ENCODE results near the gene SLC50A1. TPM values are rescaled to one million over a fixed set of nuclear protein-coding genes. Genes with fewer than 3 reads are reported as not detected.
"Not testable (repeated sequence)": the region's sequence is repeated elsewhere in the genome, so short reads cannot be mapped to it uniquely, and the experiment has no call there.

SLC50A1 gene
- total RNA-seq, 1 experiment from 2014 or later: 39.0 TPM

DNA sequence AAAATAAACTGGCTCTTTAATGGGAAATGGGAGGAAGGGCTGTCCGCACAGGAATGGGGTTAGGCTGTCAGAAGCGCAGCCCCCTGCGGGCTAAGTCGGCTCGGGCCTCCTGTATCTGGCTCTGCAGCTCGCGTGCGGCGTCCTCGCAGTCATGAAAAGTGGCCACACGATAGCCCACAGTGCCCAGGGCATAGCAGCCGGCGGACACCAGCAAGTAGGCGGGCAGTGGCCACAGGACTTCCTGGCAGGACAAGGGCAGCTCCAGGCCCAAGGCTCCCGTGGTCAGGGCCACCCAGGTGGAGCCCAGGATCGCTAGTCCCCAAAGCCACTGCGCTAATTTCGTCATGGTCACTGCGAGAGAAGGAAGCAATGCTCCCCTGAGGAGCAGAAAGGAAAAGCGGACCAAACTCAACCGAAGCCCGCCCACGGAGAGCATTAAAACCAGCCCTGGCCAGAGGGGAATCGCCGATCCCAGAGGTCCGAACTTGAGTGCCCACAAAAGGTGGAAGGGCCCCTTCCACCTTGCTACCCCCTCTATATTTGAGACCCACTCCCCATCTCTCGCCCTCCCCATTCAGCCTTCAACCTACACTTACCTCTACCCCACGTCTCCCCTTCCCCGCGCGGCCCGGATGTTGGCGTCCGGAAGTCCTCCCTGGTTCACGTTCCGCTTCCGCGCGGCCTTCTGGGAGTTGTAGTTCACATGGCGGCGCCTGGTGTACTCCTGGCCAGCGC is 4.4 kb downstream of the SLC50A1 start, which contains the start of gene DPM3:
TSS of gene DPM3 (minus strand) at position 637 of the 735 bp plus-strand sequence. CDS start at position 346, 291 bp downstream.
- peak within 1 kb of the TSS; percentile 97 for H3K4me3 Mint-ChIP-seq
- peaks cover 21% of the 10 kb centered on the region for H3K27me3 Mint-ChIP-seq (ENCODE audit: low read depth)
- no peaks in the 10 kb centered on the region for H3K9me3 Mint-ChIP-seq
- H3K27ac Mint-ChIP-seq: peak within 1 kb of the TSS; percentile 89
- CTCF ChIA-PET: interaction anchor here (0.5 to 2.2 kb wide), 7 partner anchors 14 to 54 kb away, joined by 3 to 25 read pairs (median 5); partner anchors contain the start of genes KRTCAP2 and TRIM46
- ATAC-seq: peak; percentile 61
- TF ChIP-seq ATF1 (CRISPR knock-in tag; IDR thresholded peaks at IDR 0.05): 0 out of 2 replicates have a peak, but pooled peaks have one; percentile 34
- TF ChIP-seq KAT7 (CRISPR knock-in tag; IDR thresholded peaks at IDR 0.05; ENCODE audit: borderline replicate concordance): no peak
- TF ChIP-seq, protein P1, sequence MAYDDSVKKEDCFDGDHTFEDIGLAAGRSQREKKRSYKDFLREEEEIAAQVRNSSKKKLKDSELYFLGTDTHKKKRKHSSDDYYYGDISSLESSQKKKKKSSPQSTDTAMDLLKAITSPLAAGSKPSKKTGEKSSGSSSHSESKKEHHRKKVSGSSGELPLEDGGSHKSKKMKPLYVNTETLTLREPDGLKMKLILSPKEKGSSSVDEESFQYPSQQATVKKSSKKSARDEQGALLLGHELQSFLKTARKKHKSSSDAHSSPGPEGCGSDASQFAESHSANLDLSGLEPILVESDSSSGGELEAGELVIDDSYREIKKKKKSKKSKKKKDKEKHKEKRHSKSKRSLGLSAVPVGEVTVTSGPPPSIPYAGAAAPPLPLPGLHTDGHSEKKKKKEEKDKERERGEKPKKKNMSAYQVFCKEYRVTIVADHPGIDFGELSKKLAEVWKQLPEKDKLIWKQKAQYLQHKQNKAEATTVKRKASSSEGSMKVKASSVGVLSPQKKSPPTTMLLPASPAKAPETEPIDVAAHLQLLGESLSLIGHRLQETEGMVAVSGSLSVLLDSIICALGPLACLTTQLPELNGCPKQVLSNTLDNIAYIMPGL (CRISPR knock-in tag; IDR thresholded peaks at IDR 0.05): peak; percentile 60; the same call in 1 of the 2 replicates
- no peak for TF ChIP-seq ZNF416 (CRISPR knock-in tag; IDR thresholded peaks at IDR 0.05)
- TF ChIP-seq GABPB1 (CRISPR knock-in tag; IDR thresholded peaks at IDR 0.05): peak; percentile 56; the same call in 1 of the 2 replicates
- peak; percentile 62 for TF ChIP-seq FOXK1 (CRISPR knock-in tag; IDR thresholded peaks at IDR 0.05)
- TF ChIP-seq, protein P2, sequence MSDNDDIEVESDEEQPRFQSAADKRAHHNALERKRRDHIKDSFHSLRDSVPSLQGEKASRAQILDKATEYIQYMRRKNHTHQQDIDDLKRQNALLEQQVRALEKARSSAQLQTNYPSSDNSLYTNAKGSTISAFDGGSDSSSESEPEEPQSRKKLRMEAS (CRISPR knock-in tag; IDR thresholded peaks at IDR 0.05): peak; percentile 32; the same call in 1 of the 2 replicates
- peak; percentile 18; the same call in 1 of the 2 replicates for TF ChIP-seq SP1 (CRISPR knock-in tag; conservative IDR thresholded peaks at IDR 0.05)
- POLR2A ChIA-PET: interaction anchor here (0.5 kb wide), 1 partner anchor 62 kb away, joined by 3 read pairs; the partner anchor contains the start of gene EFNA3
- H3K4me1 Mint-ChIP-seq: peaks cover 8% of the 10 kb centered on the region
- H3K36me3 Mint-ChIP-seq: peaks cover 8% of the 10 kb centered on the region; the same call in 1 of the 2 replicates
- DNase-seq (ENCODE audit: low spot score): peak; percentile 91

DNA sequence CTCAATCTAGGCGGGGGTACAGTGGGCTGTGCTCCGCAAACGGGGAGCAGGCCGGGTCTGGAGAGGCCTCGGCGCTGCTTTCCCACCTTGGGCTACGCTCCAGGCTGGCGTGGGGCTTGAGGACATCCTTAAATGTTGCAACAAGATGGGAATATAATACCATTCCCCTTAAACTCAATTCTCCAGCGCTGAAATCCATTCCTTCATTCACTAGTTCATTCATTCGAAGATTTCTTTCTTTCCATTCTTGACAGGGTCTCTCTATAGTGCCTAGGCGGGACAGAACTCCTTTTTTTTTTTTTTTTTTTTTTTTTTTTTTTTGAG is 4.9 kb downstream of the SLC50A1 start:
- no peak for DNase-seq (ENCODE audit: low spot score)
- peaks cover 8% of the 10 kb centered on the region; the same call in 1 of the 2 replicates for H3K36me3 Mint-ChIP-seq
- POLR2A ChIA-PET: interaction anchor here (0.5 to 0.7 kb wide), 2 partner anchors 34 to 62 kb away, joined by 3 to 6 read pairs; partner anchors contain the start of gene EFNA3
- peak overlapping the region; percentile 97 for H3K4me3 Mint-ChIP-seq
- TF ChIP-seq NFE2L1 (CRISPR knock-in tag; IDR thresholded peaks at IDR 0.05): no peak
- TF ChIP-seq, protein P3, sequence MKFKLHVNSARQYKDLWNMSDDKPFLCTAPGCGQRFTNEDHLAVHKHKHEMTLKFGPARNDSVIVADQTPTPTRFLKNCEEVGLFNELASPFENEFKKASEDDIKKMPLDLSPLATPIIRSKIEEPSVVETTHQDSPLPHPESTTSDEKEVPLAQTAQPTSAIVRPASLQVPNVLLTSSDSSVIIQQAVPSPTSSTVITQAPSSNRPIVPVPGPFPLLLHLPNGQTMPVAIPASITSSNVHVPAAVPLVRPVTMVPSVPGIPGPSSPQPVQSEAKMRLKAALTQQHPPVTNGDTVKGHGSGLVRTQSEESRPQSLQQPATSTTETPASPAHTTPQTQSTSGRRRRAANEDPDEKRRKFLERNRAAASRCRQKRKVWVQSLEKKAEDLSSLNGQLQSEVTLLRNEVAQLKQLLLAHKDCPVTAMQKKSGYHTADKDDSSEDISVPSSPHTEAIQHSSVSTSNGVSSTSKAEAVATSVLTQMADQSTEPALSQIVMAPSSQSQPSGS (CRISPR knock-in tag; IDR thresholded peaks at IDR 0.05; ENCODE audit: borderline replicate concordance, low read depth): no peak
- TF ChIP-seq NFATC4 (CRISPR knock-in tag; IDR thresholded peaks at IDR 0.05): no peak
- ATAC-seq: no peak
- peak overlapping the region; percentile 89; the same call in 1 of the 2 replicates for H3K27ac Mint-ChIP-seq
- CTCF ChIA-PET: interaction anchor here (0.5 to 2.2 kb wide), 7 partner anchors 26 to 97 kb away, joined by 3 to 25 read pairs (median 5); partner anchors contain the start of genes KRTCAP2 and TRIM46
- H3K9me3 Mint-ChIP-seq: no peaks in the 10 kb centered on the region
- H3K4me1 Mint-ChIP-seq: peaks cover 8% of the 10 kb centered on the region
- peaks cover 23% of the 10 kb centered on the region for H3K27me3 Mint-ChIP-seq (ENCODE audit: low read depth)

DNA sequence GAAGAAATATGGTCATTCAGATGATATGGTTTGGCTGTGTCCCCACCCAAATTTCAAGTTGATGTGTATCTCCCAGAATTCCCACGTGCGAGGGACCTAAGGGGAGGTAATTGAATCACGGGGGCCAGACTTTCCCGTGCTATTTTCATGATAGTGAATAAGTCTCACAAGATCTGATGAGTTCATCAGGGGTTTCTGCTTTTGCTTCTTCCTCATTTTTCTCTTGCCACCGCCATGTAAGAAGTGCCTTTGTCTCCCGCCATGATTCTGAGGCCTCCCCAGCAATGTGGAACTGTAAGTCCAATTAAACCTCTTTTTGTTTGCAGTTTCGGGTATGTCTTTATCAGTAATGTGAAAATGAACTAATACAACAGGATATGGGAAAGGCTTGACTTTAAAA is 6.1 kb downstream of the SLC50A1 start:
- TF ChIP-seq ESRRA (CRISPR knock-in tag; IDR thresholded peaks at IDR 0.05; ENCODE audit: borderline replicate concordance) (no peak), SMAD3 (CRISPR knock-in tag; IDR thresholded peaks at IDR 0.05; ENCODE audit: borderline replicate concordance) (no peak), ZNF423 (CRISPR knock-in tag; IDR thresholded peaks at IDR 0.05) (no peak)
- Mint-ChIP-seq H3K9me3 (no peaks in the 10 kb centered on the region), H3K4me1 (peaks cover 10% of the 10 kb centered on the region), H3K36me3 (peaks cover 8% of the 10 kb centered on the region; the same call in 1 of the 2 replicates), H3K4me3 (no peak overlapping the region), H3K27me3 (ENCODE audit: low read depth) (peaks cover 24% of the 10 kb centered on the region), H3K27ac (no peak overlapping the region)
- CTCF ChIA-PET: interaction anchor here (1.3 to 1.5 kb wide), 2 partner anchors 50 to 57 kb away, joined by 4 to 5 read pairs; no protein-coding TSS in a partner anchor
- POLR2A ChIA-PET: no interaction called here
- no peak for ATAC-seq
- no peak for DNase-seq (ENCODE audit: low spot score)

DNA sequence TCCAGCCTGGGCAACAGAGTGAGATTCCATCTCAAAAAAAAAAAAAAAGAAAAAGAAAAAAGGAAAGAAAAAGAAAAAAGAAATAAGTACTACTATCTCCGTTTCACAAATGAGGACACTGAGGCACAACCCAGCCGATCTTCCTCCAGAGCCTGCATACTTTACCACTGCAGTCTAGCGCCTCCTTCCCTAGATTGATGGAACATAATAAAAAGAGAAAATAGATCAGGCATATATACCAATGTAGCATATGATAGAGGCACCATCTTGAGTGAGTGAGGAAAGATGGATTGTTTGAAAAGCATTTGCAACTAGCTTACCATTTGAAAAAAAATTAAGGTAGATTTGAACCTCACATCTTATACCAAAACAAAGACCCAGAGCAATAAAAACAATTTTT is 9.8 kb downstream of the SLC50A1 start:
- Mint-ChIP-seq H3K27me3 (ENCODE audit: low read depth) (peaks cover 36% of the 10 kb centered on the region), H3K4me3 (no peak overlapping the region), H3K4me1 (peaks cover 6% of the 10 kb centered on the region; the same call in 1 of the 2 replicates), H3K27ac (no peak overlapping the region), H3K36me3 (no peaks in the 10 kb centered on the region), H3K9me3 (no peaks in the 10 kb centered on the region)
- TF ChIP-seq, protein P4, sequence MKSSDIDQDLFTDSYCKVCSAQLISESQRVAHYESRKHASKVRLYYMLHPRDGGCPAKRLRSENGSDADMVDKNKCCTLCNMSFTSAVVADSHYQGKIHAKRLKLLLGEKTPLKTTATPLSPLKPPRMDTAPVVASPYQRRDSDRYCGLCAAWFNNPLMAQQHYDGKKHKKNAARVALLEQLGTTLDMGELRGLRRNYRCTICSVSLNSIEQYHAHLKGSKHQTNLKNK (CRISPR knock-in tag; IDR thresholded peaks at IDR 0.05): no peak
- TF ChIP-seq MYBL2 (CRISPR knock-in tag; IDR thresholded peaks at IDR 0.05): no peak
- no peak for DNase-seq (ENCODE audit: low spot score)
- ChIA-PET CTCF (interaction anchor here (0.5 to 5.5 kb wide), 7 partner anchors 9 to 811 kb away, joined by 3 to 43 read pairs (median 3); partner anchors contain the start of genes KRTCAP2 and SLC50A1), POLR2A (no interaction called here)
- ATAC-seq: no peak

DNA sequence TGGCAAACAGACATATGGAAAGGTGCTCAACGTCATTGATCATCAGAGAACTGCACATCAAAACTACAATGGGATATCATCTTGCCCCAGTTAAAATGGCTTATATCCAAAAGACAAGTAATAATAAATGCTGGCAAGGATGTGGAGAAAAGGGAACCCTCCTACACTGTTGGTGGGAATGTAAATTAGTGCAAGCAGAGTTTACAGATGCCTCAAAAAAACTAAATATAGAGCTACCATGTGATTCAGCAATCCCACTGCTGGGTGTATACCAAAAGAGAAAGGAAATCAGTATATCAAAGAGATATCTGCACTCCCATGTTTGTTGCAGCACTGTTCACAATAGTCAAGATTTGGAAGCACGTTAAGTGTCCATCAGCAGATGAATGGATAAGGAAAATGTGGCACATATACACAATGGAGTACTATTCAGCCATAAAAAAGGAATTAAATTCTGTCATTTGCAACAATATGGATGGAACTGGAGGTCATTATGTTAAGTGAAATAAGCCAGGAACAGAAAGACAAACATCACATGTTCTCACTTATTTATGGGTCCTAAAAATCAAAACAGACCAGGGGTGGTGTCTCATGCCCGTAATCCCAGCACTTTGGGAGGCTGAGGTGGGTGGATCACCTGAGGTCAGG is 20.5 kb downstream of the SLC50A1 start:
- H3K4me3 Mint-ChIP-seq; H3K27ac Mint-ChIP-seq; DNase-seq (ENCODE audit: low spot score); H3K9me3 Mint-ChIP-seq; H3K36me3 Mint-ChIP-seq; POLR2A ChIA-PET; H3K27me3 Mint-ChIP-seq (ENCODE audit: low read depth); ATAC-seq; H3K4me1 Mint-ChIP-seq; CTCF ChIA-PET: not testable (repeated sequence)

Data from WTC11 (cell line).